Body of pancreas (tissue), 4 donors: ENCODE measurements around the gene TTC13.

Experiments used
- CTCF ChIP-seq, 7 experiments: fragments of 450-650 bp in 4 of 7; fragments of 200-600 bp in 3 of 7; sonication (generic) in 3 of 7; IDR thresholded peaks; one replicate each; pipeline ENCODE4 v1.5.1; 2016 to 2019; ENCODE audit warnings: antibody characterized with exemption in 7 of 7
- POLR2A ChIP-seq, 3 donors: fragments of 450-650 bp; IDR thresholded peaks; one replicate each; pipeline ENCODE4 v1.6.1; 2016; ENCODE audit warnings: antibody characterized with exemption in 3 of 3, mild to moderate bottlenecking in 2 of 3

GRCh38 chr1:231016234-231016633 is 37.6 kb upstream of the TTC13 start:
- TF ChIP-seq POLR2A (IDR thresholded peaks at IDR 0.05): no peak
- TF ChIP-seq CTCF (IDR thresholded peaks at IDR 0.05): no peak
